WI38 (cell line): ENCODE results near the gene SCRN1.

Experiments used
- H3K4me3 ChIP-seq: 2 replicates; pipeline ENCODE4 v1.5.1; 2011; ENCODE audit warnings: low read depth, mild to moderate bottlenecking, control low read depth, low read length
- TF ChIP-seq, protein P1 (sequence below): IDR thresholded peaks from 2 replicates; pipeline ENCODE4 v1.5.1; 2012; ENCODE audit warnings: low read depth, mild to moderate bottlenecking, control low read depth, low read length

The SCRN1 gene, protein sequence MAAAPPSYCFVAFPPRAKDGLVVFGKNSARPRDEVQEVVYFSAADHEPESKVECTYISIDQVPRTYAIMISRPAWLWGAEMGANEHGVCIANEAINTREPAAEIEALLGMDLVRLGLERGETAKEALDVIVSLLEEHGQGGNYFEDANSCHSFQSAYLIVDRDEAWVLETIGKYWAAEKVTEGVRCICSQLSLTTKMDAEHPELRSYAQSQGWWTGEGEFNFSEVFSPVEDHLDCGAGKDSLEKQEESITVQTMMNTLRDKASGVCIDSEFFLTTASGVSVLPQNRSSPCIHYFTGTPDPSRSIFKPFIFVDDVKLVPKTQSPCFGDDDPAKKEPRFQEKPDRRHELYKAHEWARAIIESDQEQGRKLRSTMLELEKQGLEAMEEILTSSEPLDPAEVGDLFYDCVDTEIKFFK

DNA sequence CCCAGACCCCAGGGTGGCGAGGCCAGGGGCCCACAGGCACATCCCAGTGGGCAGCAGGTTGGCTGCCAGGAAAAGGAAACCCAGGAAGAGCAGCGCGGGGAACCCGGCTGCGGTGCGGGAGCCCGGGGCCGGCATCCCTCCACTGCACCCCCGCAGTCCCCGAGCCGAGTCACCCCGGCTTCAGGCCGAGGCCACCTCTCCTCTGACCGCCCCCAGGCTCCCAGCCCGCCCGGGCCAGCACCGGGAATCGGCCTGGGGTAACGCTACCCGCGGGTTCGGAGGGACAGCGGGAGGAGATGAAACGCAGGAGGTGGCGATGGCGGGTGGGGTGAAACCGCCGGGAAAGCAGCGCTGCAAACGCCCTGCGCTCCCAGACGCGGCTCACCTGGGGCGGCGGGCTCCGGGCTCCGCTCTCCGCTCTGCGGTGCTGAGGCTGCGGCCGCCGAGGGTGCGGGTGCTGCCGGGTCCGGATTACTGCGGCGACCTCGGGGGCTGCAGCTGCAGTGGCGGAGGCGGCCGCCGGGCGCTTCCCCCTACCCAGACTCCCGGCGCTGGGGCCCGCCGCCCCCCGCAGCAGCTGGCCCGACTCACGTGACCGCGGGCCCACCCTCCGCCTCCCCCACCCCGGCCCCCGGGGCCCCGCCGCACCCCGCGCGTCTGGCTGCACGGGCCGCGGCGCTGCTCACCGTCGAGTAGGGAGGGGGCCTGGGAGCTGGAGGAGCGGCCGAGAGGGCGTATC, at the start of gene SCRN1:
TSS of gene SCRN1 (minus strand) at position 545 of the 739 bp plus-strand sequence. CDS start 20,734 bp downstream, outside the sequence.
- TF ChIP-seq, protein P1, sequence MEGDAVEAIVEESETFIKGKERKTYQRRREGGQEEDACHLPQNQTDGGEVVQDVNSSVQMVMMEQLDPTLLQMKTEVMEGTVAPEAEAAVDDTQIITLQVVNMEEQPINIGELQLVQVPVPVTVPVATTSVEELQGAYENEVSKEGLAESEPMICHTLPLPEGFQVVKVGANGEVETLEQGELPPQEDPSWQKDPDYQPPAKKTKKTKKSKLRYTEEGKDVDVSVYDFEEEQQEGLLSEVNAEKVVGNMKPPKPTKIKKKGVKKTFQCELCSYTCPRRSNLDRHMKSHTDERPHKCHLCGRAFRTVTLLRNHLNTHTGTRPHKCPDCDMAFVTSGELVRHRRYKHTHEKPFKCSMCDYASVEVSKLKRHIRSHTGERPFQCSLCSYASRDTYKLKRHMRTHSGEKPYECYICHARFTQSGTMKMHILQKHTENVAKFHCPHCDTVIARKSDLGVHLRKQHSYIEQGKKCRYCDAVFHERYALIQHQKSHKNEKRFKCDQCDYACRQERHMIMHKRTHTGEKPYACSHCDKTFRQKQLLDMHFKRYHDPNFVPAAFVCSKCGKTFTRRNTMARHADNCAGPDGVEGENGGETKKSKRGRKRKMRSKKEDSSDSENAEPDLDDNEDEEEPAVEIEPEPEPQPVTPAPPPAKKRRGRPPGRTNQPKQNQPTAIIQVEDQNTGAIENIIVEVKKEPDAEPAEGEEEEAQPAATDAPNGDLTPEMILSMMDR: no peak
- H3K4me3 ChIP-seq: peak within 1 kb of the TSS; percentile 85

DNA sequence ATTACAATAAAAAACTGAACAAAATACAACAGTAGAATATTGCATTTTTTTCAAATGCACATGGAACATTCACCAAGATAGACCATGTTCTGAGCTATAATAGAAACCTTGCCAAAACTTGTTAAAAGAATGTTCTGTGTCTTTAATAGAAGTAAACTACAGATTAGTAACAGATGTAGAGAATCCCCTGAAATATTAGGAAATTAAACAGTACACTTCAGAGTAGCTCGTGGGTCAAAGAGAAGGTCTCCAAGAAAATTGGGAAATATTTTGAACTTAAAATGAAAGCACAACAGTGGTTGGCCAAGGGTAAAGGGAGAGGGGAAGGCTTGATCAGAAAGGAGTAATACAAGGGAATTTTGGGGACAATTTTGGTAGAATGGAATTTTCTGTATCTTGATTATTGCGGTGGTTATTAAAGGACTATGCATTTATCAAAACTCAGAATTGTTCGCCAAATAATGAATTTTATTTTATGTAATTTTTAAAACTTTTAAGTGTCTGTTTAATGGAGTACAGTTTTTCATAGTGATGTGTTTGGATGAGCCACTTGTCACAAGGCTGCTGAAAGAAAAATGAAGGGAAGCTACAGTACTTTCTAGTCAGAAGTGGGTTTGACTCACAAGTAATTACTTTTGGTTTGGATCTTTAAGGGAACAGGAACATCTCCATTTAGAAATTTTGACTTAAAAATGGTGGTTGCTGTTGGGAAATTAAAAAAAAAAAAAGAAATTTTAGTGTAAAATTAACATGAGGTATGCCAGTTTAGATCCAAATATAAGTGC, 48.8 kb upstream of the SCRN1 start:
- TF ChIP-seq, protein P1: no peak
- H3K4me3 ChIP-seq: no peak overlapping the region

DNA sequence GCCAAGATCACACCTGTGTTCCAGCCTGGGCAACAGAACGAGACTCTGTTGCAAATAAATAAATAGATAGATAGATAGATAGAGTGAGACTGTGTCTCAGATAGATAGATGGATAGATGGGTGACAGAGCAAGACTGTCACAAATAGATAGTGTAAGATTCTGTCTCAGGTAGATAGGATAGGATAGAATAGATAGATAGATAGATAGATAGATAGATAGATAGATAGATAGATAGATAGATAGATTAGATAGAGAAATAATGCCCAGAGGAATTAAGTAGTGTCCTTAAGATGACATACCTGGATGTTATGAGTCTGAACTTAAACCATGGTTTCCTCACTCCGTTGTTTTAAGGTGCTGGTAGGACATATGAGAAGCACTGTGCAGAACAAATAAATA, 46.6 kb upstream of the SCRN1 start:
- no peak overlapping the region for H3K4me3 ChIP-seq
- TF ChIP-seq, protein P1: no peak

DNA sequence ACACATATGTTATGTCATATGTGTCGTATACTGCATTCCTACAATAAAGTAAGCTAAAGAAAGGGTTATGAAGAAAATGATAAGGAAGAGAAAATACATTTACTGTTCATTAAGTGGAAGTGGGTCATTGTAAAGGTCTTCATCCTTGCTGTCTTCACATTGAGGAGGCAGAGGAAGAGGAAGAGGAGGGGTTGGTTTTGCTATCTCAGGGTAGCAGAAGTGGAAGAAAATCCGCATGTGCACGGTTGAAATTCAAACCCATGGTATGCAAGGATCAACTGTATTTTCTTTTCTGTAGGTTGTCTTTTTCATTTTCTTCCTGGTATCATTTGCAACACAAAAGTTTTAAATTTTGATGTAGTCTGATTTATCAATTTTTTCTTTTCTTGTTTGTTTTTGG, 44.9 kb upstream of the SCRN1 start:
- H3K4me3 ChIP-seq: no peak overlapping the region
- TF ChIP-seq, protein P1: no peak

DNA sequence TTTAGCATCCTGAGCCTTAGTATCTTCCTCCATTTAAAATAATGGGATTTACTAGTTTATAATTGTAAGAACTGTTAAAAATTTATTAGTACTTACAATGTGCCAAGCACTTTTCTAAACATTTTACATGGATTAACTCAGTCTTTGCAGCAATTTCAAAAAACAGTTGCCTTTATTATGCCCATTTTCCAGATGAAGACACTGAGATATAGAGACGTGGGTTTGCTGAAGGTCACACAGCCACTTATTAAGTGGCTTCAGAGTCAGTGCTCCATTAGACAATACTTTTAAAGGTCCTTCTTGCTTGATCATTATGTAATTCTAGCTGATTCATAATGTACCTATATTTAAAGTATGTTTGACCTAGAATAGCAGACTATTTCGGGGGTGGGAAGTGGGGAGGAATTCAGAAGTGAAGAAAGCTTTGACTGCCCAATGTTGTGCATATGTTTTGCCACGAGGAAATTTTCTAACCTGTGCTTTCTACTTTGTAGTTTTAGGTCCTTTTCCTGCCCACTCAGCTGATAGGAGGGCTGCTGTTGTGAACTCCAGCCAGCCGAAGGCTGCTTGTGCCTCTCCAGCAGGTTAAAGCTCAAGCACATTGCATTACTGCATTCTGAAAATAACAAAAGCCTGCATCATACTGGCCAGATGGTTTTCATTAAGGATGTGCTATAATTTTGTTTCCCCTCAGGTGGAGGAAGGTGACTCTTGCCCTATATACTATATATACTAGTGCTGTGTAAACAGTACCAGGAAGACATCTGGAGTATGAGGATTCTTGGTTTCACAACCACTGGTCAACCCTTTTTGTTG, 42.9 kb upstream of the SCRN1 start:
- H3K4me3 ChIP-seq: no peak overlapping the region

DNA sequence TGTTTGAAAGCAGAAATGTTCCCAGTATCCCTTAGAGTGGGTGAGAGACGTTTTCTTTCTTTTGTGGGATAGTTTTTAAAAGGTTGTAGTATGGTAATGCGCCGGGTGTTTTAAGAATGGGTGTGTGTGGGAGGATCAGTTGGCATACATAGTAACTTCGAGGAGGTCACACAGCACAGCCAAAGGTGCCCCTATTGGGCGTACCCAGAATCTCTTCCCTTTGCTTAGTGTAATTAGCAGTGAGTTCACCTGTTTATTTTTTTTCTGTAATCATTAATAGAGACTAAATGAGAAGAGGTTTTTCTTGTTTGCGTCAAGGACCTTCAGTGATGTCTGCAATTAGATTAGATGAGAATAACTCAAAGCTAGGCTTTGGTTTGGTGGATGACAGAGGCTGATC, 40.1 kb upstream of the SCRN1 start:
- peak overlapping the region; percentile 77 for H3K4me3 ChIP-seq
- TF ChIP-seq, protein P1: no peak

More for the DNA sequence above, 42.9 kb upstream of the SCRN1 start:
- TF ChIP-seq, protein P1: no peak
